IPS DF 6.9 (cell line): ENCODE data around the gene DUSP3.

ENCODE experiments used
- DNase-seq: peaks from one replicate; pipeline ENCODE4 v3.0.0-alpha.2; 2013; ENCODE audit warnings: low read depth, low spot score
- H3K27ac ChIP-seq: one replicate; pipeline ENCODE4 v1.5.1; 2013; ENCODE audit warnings: low read length, control low read depth
- H3K27me3 ChIP-seq: 2 replicates; pipeline ENCODE4 v1.6.1; 2013; ENCODE audit warnings: mild to moderate bottlenecking, low read length; ENCODE audit not compliant: control insufficient read depth, insufficient read depth
- H3K36me3 ChIP-seq: 2 replicates; pipeline ENCODE4 v1.6.1; 2013; ENCODE audit warnings: low read length; ENCODE audit not compliant: control insufficient read depth, insufficient read depth
- H3K4me1 ChIP-seq: 2 replicates; pipeline ENCODE4 v1.6.1; 2013; ENCODE audit warnings: low read length; ENCODE audit not compliant: control insufficient read depth, insufficient read depth
- H3K4me3 ChIP-seq: 2 replicates; pipeline ENCODE4 v1.5.1; 2013; ENCODE audit warnings: mild to moderate bottlenecking, low read length
- H3K9me3 ChIP-seq: 2 replicates; pipeline ENCODE4 v1.6.1; 2013; ENCODE audit warnings: low read length, inconsistent platforms; ENCODE audit not compliant: control insufficient read depth, insufficient read depth
- WGBS: extraction: QIAGEN DNeasy Blood & Tissue Kit; methylation state at CpG from one replicate; pipeline ENCODE4 v1.1.7; 2013; ENCODE audit warnings: mixed read lengths, missing lambda C conversion rate; ENCODE audit not compliant: insufficient read length, insufficient coverage; 5-methylcytosine and 5-hydroxymethylcytosine counted together

Gene DUSP3

DNA sequence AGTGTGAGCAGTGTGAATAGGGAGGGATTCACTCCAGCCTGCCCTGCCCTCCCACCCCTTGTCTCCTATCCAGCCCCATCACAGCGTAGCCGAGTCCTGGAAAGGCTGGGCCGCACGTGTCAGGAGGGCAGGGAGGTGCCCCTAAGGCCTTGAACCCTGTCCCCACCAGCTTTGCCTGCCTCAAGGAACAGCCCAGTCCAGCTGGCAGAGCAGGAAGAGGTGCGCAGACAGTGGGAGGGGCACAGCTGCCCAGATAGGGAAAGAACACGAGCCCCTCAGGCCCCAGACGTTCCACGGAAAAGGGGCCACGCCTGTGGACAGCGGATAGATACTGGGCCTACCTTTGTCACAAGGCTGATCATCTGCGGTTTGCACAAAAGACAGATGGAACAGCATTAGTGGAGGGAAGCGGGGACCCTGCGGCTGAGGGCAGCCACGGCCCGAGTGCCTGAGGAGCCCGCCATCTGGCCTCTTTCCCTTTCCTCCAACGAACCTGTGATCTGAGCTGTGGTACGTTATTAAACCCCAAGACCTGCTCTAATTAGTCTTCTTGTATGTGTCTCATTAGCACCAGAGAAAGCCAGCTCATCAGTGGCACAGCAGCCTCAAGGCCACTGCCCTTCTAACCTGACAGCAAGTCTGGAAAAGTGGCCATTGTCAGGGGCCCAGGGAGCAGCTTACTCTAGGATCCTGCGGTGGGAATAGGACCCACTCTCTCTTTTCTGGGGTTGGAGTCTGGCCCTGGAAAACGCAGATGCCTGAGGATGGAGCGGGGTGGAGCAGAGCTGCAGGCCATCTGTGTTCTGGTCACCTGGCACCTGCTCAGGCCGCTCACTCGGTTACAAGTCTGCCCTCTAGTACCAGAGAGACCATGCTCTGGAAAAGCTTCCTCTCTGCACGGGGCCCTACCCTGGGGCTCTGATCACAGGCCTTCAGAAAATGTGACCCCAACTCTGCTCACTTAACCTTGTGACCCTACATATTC is 37.9 kb upstream of the DUSP3 start:
- DNase-seq: no peak
- Histone ChIP-seq H3K4me1 (no peaks in the 10 kb centered on the region; the same call in 1 of the 2 replicates), H3K4me3 (no peak overlapping the region), H3K27me3 (no peaks in the 10 kb centered on the region), H3K27ac (no peak overlapping the region), H3K36me3 (no peaks in the 10 kb centered on the region; the same call in 1 of the 2 replicates), H3K9me3 (no peaks in the 10 kb centered on the region)
- WGBS: no CpG with 5 or more reads among the region's 24 CpGs

DNA sequence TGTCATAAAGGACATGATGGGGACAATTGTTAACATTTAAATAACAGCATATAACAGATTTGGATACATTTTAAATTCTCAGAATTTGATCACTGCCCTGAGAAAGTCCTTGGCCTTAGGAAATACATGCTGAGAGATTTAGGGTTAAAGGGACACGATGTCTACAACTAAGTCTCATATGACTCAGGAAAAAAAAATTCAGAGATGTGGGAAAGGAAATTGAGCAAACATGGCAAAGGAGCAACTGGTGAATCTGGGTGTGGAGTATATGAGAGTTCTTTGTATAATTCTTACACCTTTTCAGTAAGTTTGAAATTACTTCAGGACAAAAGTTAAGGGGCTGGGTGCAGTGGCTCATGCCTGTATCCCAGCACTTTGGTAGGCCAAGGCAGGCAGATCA is 35.9 kb upstream of the DUSP3 start:
- Histone ChIP-seq H3K36me3 (no peaks in the 10 kb centered on the region; the same call in 1 of the 2 replicates), H3K27me3 (no peaks in the 10 kb centered on the region), H3K4me1 (no peaks in the 10 kb centered on the region; the same call in 1 of the 2 replicates), H3K27ac (no peak overlapping the region), H3K4me3 (no peak overlapping the region), H3K9me3 (no peaks in the 10 kb centered on the region)
- DNase-seq: no peak
- WGBS: no CpG with 5 or more reads among the region's 1 CpG

DNA sequence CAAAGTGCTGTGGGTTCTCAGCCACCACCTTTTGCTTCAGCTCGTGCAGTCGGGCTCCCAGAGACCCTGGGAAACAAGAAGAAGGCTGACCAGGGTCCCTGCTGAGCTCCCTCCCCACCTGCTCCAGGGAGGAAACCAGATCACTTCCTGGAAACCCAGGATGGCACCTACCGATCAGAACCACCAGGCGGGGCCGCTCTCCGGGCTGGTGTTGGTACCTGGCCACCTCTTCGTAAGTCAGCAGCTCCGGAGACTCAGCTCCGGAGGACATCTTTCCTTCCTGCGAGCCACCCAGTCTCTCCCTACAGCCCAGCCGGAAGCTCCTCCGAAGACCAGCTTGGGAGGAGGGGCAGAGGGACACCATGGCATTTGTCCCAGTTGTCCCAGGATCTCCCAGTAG is 35.2 kb upstream of the DUSP3 start:
- Histone ChIP-seq H3K27me3 (no peaks in the 10 kb centered on the region), H3K4me1 (no peaks in the 10 kb centered on the region; the same call in 1 of the 2 replicates), H3K27ac (no peak overlapping the region), H3K4me3 (no peak overlapping the region), H3K9me3 (no peaks in the 10 kb centered on the region), H3K36me3 (no peaks in the 10 kb centered on the region; the same call in 1 of the 2 replicates)
- DNase-seq: no peak
- WGBS: no CpG with 5 or more reads among the region's 12 CpGs

DNA sequence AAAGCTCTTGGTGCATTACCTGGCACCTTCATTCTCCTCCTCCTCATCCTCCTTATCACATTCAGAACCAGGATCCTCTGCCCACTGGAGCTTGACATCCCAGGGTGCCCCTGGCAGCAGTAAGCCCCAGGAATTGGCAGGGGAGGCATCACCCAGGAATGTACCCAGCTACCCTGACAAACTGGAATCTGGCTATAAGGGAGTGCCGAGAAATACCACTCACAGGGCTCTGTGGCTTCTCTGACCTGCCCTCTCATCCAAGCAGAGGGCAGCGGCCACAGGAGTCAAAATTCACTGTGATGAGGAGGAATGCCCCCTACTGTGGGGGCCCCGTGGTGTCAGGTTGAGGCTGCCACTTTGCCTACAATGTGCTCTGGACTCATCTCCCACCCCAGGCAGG is 34.6 kb upstream of the DUSP3 start:
- no CpG with 5 or more reads among the region's 3 CpGs for WGBS
- no peak overlapping the region for H3K27ac ChIP-seq
- DNase-seq: no peak
- H3K9me3 ChIP-seq: no peaks in the 10 kb centered on the region
- H3K27me3 ChIP-seq: no peaks in the 10 kb centered on the region
- no peaks in the 10 kb centered on the region; the same call in 1 of the 2 replicates for H3K4me1 ChIP-seq
- H3K4me3 ChIP-seq: no peak overlapping the region
- H3K36me3 ChIP-seq: no peaks in the 10 kb centered on the region; the same call in 1 of the 2 replicates

DNA sequence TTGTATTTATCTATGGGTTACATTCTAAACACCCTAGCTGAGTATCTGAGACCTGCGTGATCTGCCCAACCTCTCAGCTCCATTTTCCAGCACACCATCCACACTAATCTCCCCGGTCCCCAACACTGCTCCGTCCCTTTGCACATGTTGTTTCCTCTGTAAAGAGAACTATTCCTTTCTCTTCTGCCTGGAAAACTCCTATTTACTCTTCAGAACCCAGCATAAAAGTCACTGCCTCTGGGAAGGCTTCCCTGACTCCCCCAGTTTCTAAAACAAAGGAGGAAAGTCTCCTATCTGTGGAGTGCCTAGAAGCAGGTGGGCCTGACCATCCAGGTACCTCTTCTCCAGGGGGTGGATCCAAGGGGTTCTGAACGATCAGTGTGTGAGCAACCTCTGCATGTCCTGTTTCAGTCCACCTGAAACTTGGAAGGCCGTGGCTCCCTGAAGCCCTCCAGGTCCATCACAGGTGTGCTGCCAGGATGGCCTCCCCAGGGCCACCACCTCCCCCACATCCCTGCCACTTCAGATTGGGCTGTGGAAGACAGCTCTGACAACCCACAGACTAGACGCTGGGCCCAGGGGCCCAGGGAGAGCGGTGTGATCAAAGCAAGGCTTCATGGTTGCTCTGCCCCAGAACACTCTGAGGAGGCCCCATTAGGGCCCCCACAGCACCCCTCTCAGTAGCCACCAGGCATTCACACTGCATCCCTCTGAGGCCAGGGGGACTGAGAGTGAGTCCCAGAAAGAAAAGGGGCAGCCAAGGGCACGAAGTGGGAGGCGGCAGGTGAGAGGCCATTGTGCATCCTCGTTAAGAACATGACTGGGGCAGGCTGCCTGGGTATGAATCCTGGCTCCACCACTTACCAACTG is 33.9 kb upstream of the DUSP3 start:
- Histone ChIP-seq H3K4me1 (no peaks in the 10 kb centered on the region; the same call in 1 of the 2 replicates), H3K27ac (no peak overlapping the region), H3K27me3 (no peaks in the 10 kb centered on the region), H3K36me3 (no peaks in the 10 kb centered on the region; the same call in 1 of the 2 replicates), H3K9me3 (no peaks in the 10 kb centered on the region), H3K4me3 (no peak overlapping the region)
- no peak for DNase-seq
- WGBS: no CpG with 5 or more reads among the region's 10 CpGs

DNA sequence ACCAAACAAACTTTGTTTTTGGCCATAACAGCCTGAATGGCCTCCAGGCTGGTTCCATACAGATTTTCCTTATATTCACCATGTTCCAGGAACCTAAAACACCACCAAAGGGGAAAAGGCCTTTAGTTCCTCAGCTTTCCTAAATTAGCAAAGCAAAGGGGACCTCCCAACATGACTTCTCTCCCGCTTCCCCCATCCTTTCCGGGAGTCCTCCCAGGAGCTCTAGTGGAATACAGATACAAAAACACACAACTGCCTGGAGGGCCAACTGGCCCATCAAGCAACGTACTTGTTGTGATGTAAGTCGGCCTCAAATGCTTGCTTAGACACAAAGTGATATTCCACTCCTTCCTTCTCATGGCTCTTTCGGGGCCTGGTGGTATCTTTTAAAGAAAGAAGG is 32.0 kb upstream of the DUSP3 start:
- no peaks in the 10 kb centered on the region for H3K9me3 ChIP-seq
- WGBS: no CpG with 5 or more reads among the region's 5 CpGs
- H3K4me3 ChIP-seq: no peak overlapping the region
- DNase-seq: no peak
- H3K36me3 ChIP-seq: no peaks in the 10 kb centered on the region; the same call in 1 of the 2 replicates
- H3K4me1 ChIP-seq: no peaks in the 10 kb centered on the region; the same call in 1 of the 2 replicates
- H3K27me3 ChIP-seq: no peaks in the 10 kb centered on the region
- no peak overlapping the region for H3K27ac ChIP-seq

DNA sequence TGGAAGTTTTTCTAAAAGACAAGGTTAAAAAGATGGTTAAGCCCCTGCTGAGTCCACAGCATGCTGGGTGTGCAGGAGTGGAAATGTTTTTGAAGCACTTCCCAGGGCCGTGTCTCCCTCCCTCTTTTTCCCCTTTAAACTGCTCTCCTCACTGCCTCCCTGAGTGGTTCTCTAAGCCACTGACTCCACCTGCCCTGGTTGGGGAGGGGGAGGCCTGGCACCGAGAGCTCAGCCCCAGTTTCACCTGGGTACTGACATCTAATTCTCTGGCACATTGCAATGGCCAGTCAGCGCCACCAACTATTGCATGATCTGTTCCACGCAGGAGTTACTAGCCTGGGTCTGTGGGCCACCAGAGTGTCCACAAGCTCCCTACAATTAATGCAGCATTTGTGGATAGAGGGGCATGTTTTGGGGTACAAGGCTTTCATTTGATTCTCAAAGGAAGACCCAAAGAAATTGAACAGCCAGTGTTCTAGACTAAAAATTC is 31.5 kb upstream of the DUSP3 start:
- no peaks in the 10 kb centered on the region for H3K27me3 ChIP-seq
- H3K9me3 ChIP-seq: no peaks in the 10 kb centered on the region
- H3K4me1 ChIP-seq: no peaks in the 10 kb centered on the region; the same call in 1 of the 2 replicates
- H3K4me3 ChIP-seq: no peak overlapping the region
- no peak for DNase-seq
- no peaks in the 10 kb centered on the region; the same call in 1 of the 2 replicates for H3K36me3 ChIP-seq
- no CpG with 5 or more reads among the region's 4 CpGs for WGBS
- no peak overlapping the region for H3K27ac ChIP-seq

DNA sequence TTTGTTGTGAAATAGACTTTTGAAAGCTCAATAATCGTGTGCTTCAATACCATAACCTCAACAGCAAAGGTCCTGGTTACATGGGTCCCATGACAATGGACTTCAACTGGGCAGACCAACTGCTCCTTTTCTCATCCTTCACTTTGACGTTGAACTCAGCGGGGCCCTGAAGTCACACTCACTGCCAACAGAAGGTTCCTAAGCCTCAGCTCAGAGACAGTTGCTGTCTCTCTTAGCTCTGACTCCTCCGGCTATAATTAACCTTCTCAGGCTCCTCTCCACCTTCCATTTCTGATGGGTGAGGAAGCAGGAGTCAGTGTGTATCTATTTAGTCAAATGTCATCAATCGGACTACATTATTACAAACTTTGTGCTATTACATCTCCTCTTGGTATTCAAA is 30.3 kb upstream of the DUSP3 start:
- DNase-seq: no peak
- Histone ChIP-seq H3K4me1 (peaks cover 2% of the 10 kb centered on the region), H3K9me3 (no peaks in the 10 kb centered on the region), H3K27ac (no peak overlapping the region), H3K36me3 (no peaks in the 10 kb centered on the region; the same call in 1 of the 2 replicates), H3K27me3 (no peaks in the 10 kb centered on the region), H3K4me3 (no peak overlapping the region)
- no CpG with 5 or more reads among the region's 5 CpGs for WGBS

DNA sequence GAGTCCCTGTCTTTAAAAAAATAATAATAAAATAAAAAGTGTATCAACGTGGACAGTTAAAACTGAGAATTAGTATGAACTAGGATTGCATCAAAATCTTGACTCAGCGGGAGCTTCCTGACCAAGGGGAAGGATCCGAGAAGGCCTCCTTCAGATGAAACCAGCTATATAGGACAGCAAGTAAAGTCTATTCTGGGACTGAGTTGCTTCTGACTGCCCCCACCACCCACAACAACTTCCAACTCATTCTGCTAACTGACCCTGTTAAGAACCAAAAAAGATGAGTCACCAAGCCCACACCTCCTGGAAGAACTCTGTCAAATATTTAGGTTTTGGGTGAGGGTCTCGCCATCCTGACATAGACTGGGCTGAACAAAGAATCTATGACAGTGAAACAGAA is 29.3 kb upstream of the DUSP3 start:
- Histone ChIP-seq H3K9me3 (no peaks in the 10 kb centered on the region), H3K4me3 (no peak overlapping the region), H3K27me3 (no peaks in the 10 kb centered on the region), H3K27ac (no peak overlapping the region), H3K4me1 (peaks cover 8% of the 10 kb centered on the region), H3K36me3 (no peaks in the 10 kb centered on the region; the same call in 1 of the 2 replicates)
- DNase-seq: no peak
- no CpG with 5 or more reads among the region's 4 CpGs for WGBS

DNA sequence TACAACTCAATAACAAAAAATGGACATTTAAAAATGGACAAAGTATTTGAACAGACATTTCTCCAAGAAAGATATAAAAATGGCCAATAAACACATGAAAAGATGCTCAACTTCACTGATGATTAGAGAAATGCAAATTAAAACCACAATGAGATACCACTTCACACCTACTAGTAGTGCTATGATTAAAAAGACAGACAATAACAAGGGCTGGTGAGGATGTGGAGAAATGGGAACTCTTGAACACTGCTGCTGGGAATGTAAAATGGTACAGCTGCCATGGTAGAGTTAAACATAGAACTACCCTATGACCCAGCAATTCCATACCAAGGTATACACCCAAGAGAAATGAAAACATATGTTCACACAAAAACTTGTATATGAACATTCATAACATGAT is 26.3 kb upstream of the DUSP3 start:
- no peaks in the 10 kb centered on the region for H3K36me3 ChIP-seq
- no peaks in the 10 kb centered on the region for H3K9me3 ChIP-seq
- H3K27ac ChIP-seq: no peak overlapping the region
- no peaks in the 10 kb centered on the region for H3K27me3 ChIP-seq
- peaks cover 8% of the 10 kb centered on the region for H3K4me1 ChIP-seq
- no peak for DNase-seq
- H3K4me3 ChIP-seq: no peak overlapping the region
